ENCODE results near the gene CBX2. TPM values are rescaled to one million over a fixed set of nuclear protein-coding genes. Genes with fewer than 3 reads are reported as not detected.

Gene CBX2
- total RNA-seq, 1 donor from 2014 or later: 53.5 TPM

GRCh38 chr17:79741751-79742588 lies 36.0 kb upstream of the CBX2 start:
- Histone ChIP-seq H4K20me1 (ENCODE audit: low read depth) (peaks cover 6% of the 10 kb centered on the region), H3K4me2 (peak overlapping the region; percentile 72), H3K9me3 (ENCODE audit: low read depth) (no peaks in the 10 kb centered on the region), H3K9ac (no peak overlapping the region), H3K36me3 (no peaks in the 10 kb centered on the region), H3K4me3 (peak overlapping the region; percentile 47), H3K27ac (no peak overlapping the region), H3K27me3 (peaks cover 74% of the 10 kb centered on the region), H3K79me2 (ENCODE audit: low read depth) (no peaks in the 10 kb centered on the region), H2AFZ (replicated peaks) (peak overlapping the region; percentile 53), H3F3A (ENCODE audit: low read depth) (peaks cover 8% of the 10 kb centered on the region), H3K4me1 (peaks cover 21% of the 10 kb centered on the region)
- H3K4me1 Mint-ChIP-seq: peaks cover 50% of the 10 kb centered on the region
- TF ChIP-seq EZH2phosphoT487 (IDR thresholded peaks at IDR 0.05): peak; percentile 58
- peak; percentile 78 for TF ChIP-seq EZH2 (IDR thresholded peaks at IDR 0.05)
- TF ChIP-seq, protein P1, sequence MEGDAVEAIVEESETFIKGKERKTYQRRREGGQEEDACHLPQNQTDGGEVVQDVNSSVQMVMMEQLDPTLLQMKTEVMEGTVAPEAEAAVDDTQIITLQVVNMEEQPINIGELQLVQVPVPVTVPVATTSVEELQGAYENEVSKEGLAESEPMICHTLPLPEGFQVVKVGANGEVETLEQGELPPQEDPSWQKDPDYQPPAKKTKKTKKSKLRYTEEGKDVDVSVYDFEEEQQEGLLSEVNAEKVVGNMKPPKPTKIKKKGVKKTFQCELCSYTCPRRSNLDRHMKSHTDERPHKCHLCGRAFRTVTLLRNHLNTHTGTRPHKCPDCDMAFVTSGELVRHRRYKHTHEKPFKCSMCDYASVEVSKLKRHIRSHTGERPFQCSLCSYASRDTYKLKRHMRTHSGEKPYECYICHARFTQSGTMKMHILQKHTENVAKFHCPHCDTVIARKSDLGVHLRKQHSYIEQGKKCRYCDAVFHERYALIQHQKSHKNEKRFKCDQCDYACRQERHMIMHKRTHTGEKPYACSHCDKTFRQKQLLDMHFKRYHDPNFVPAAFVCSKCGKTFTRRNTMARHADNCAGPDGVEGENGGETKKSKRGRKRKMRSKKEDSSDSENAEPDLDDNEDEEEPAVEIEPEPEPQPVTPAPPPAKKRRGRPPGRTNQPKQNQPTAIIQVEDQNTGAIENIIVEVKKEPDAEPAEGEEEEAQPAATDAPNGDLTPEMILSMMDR (IDR thresholded peaks at IDR 0.05): peak; percentile 99
- DNase-seq (ENCODE audit: low spot score): peak; percentile 87
- H3K9me3 Mint-ChIP-seq: no peaks in the 10 kb centered on the region
- H3K27me3 Mint-ChIP-seq (ENCODE audit: insufficient read depth, low read depth): peaks cover 23% of the 10 kb centered on the region
- H3K4me3 Mint-ChIP-seq: peak overlapping the region; percentile 71
- H3K36me3 Mint-ChIP-seq: no peaks in the 10 kb centered on the region
- no peak overlapping the region for H3K27ac Mint-ChIP-seq

- H3K4me1 Mint-ChIP-seq: peaks cover 54% of the 10 kb centered on the region
- Histone ChIP-seq H3K4me2 (peak overlapping the region; percentile 72), H3K9me3 (ENCODE audit: low read depth) (no peaks in the 10 kb centered on the region), H3K79me2 (ENCODE audit: low read depth) (no peaks in the 10 kb centered on the region), H3K9ac (no peak overlapping the region), H3K4me1 (peaks cover 27% of the 10 kb centered on the region), H3K27me3 (peaks cover 79% of the 10 kb centered on the region), H3F3A (ENCODE audit: low read depth) (peaks cover 14% of the 10 kb centered on the region), H2AFZ (replicated peaks) (no peak overlapping the region), H3K4me3 (no peak overlapping the region), H3K36me3 (no peaks in the 10 kb centered on the region), H3K27ac (no peak overlapping the region), H4K20me1 (ENCODE audit: low read depth) (peaks cover 11% of the 10 kb centered on the region)
- no peak for TF ChIP-seq EZH2phosphoT487 (IDR thresholded peaks at IDR 0.05)
- TF ChIP-seq, protein P1 (IDR thresholded peaks at IDR 0.05): no peak
- TF ChIP-seq EZH2 (IDR thresholded peaks at IDR 0.05): no peak
- peak overlapping the region; percentile 71 for H3K4me3 Mint-ChIP-seq
- peaks cover 27% of the 10 kb centered on the region for H3K27me3 Mint-ChIP-seq (ENCODE audit: insufficient read depth, low read depth)
- no peak for DNase-seq (ENCODE audit: low spot score)
- H3K36me3 Mint-ChIP-seq: no peaks in the 10 kb centered on the region
- no peak overlapping the region for H3K27ac Mint-ChIP-seq
- no peaks in the 10 kb centered on the region for H3K9me3 Mint-ChIP-seq
These were observed 35.4 kb upstream of the CBX2 start for GRCh38 chr17:79742589-79742918.

- Mint-ChIP-seq H3K9me3 (no peaks in the 10 kb centered on the region), H3K27me3 (ENCODE audit: insufficient read depth, low read depth) (peaks cover 31% of the 10 kb centered on the region), H3K4me3 (peak overlapping the region; percentile 63), H3K36me3 (no peaks in the 10 kb centered on the region), H3K27ac (peak overlapping the region; percentile 91), H3K4me1 (peaks cover 55% of the 10 kb centered on the region)
- Histone ChIP-seq H3K4me3 (no peak overlapping the region), H3K4me1 (peaks cover 31% of the 10 kb centered on the region), H3K4me2 (no peak overlapping the region), H3K79me2 (ENCODE audit: low read depth) (no peaks in the 10 kb centered on the region), H3K27ac (no peak overlapping the region), H4K20me1 (ENCODE audit: low read depth) (peaks cover 16% of the 10 kb centered on the region), H3K9ac (no peak overlapping the region), H2AFZ (replicated peaks) (no peak overlapping the region), H3K27me3 (peaks cover 84% of the 10 kb centered on the region), H3K36me3 (no peaks in the 10 kb centered on the region), H3K9me3 (ENCODE audit: low read depth) (no peaks in the 10 kb centered on the region), H3F3A (ENCODE audit: low read depth) (peaks cover 19% of the 10 kb centered on the region)
- TF ChIP-seq, protein P1 (IDR thresholded peaks at IDR 0.05): no peak
- TF ChIP-seq EZH2phosphoT487 (IDR thresholded peaks at IDR 0.05) (no peak), EZH2 (IDR thresholded peaks at IDR 0.05) (no peak)
- DNase-seq (ENCODE audit: low spot score): peak; percentile 21
These were observed 34.9 kb upstream of the CBX2 start for GRCh38 chr17:79742951-79743476.
